NCI-H526 (cell line): ENCODE data around the gene CATSPER3.
A peak's percentile ranks its signal among the peaks of the same experiment; 100 is the strongest.

Experiments
- DNase-seq, 2 experiments: peaks; one replicate each; lab custom pipeline; 2025; lab: John Stamatoyannopoulos, UW

CATSPER3 gene

DNA sequence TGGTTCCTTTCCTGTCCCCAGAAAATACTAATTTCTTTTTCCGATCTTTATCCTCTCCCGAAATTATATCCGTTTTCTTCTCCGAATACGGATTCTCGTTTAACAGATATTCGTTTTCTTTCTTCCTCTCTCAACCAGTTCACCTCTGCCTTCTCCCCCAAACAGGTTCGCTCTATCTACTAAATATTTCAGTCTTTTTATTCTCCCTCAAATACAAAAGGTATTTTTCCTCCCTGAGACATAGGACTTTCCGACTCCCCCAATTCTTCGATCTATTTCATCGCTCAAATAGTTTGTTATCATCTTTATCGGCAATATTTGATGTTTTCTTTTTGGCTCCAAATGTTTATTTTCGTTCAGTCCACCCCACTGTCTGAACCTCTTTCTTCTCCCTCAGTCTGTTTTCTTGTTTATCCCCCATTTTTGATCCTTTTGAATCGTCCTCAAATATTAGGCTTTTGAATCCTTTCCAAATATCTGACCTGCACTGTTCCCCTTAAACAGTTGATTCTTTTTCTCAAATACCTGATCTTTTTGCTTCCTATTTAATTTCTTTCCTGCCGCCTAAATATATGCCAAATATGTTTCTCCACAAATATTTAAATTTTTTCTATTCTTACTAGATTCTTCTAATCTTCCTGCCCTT, 61.9 kb downstream of the CATSPER3 start:
- no peak for DNase-seq

DNA sequence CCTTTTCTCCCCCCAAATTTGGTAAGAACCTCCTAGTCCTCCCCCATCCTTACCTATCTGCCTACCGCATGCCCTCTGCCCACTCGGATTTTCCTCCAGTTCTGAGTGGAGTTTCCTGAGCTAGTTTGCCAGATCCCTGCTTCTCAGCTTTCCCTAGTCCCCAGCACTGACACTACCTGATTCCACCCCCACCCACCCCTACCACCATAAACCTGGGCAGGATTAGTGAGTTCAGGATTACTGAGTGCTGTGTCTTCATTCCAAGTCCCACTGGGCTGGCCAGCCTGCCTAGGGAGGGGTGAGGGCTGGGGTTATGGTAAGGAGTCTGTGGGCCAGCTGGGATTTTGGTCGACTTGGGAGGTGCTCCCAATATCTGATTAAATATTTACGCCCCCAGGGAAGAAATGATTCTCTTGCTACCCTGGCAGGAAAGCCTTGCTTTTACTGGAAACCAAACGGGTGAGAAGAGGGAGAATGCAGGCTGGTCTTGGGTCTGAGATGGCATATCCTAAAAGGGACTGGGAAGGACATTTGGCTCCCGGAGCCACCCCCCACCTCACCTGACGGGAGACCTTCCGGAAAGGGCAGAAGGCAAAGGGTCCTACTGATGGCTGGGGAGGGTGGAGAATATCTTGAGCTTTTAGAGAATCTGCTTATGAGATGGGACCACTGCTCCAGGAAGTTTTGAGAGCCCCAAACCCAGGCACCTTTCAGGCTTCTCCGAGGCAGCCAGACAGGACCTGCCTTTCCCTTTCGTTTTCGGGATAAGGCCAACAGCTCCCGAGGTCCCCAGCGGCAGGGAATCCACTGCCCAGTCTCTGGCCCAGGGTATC, 62.6 kb downstream of the CATSPER3 start:
- no peak for DNase-seq

DNA sequence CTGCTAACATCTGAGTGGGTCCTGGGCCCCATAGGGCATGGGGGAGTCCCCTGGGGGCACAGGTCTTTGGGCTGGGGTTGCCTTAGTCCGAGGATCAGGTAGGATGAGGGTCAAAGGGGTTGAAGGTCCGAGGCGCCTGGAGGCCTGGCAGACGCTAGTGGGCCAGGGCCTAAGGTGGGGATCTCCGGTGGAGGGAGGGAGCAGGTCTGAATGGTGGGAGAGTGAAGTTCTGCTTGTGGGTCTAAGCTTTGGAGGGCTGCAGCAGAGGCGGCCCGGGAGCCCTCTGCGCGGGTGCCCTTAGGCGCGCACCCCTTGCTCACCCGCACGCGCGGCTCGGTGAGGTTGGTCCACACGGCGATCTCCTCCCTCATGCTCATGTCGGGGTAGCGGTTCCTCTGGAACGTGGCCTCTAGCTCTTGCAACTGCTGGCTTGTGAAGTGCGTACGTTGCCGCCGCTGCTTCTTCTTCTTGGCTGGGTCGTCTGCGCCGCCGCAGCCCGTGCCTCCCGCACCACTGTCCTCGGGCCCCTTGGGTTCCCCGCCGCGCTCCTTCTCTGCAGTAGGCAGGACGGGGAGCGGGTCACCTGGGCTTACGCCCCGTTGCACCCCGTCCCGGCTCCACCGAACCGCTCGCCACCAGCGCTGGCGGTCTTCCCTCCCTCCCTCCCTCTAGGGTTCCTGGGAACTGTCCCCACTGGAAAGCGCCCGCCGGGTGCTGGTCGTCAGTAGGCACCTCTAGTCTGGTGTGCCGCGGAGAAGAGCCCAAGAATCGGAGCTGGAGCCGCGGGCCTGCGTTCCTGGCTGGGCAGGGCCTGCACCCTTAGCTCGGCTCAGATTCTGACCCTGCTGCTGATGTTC, 63.5 kb downstream of the CATSPER3 start:
- DNase-seq = no peak

DNA sequence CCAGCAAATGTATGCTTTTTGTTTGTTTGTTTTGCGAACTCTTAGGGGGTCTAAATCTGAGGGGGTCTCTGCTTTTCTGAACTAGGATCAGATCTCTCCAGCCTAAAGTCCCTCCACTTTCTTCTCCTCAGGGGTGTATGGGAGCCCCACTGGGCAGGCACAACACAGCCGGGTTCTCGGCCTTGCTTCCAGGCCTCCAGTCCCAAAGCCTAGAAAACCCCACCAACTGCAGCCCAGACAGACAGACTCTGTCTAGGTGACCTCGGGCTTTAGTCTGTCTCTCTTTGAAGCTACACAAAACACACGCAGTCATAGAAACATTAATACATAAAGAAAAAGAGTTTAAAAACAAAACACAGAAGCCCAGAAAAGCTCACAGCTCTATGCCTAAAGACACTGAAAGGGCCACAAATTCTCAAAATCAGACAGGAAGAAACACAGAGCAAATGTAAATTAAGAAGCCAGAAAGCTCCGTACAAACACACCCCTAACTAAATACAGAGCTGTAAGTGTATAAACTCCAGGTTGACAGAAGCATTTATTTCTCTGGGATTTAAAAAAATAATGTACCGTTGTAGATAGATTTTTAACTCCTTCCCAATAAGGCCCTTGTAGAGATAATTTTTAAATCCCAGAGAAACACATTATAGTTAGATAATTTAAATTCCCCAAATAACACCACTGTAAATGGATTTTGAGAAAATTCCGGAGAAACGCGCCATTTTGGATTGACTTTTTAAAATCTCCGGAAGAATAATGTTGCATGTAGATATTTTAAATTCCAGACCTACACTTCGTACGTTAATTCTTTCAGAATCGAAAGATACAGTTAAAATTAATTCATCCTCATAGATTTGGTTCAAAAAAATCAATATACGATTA, 64.3 kb downstream of the CATSPER3 start:
- DNase-seq = no peak

DNA sequence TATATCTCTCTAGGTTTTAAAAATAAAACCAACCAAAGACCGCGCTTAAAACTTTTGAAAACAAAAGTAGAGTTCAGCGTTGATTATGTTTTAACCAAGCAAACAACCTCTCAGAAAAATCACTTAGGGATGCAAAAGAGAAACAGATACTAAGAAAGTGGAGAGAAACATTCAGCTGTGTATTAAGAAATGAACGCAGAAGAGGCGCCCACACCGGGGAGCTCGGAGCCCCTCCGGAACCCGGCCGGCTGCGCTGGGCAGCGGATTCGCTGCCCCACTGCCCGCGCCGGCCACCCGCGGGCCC, 64.9 kb downstream of the CATSPER3 start:
- DNase-seq = no peak

DNA sequence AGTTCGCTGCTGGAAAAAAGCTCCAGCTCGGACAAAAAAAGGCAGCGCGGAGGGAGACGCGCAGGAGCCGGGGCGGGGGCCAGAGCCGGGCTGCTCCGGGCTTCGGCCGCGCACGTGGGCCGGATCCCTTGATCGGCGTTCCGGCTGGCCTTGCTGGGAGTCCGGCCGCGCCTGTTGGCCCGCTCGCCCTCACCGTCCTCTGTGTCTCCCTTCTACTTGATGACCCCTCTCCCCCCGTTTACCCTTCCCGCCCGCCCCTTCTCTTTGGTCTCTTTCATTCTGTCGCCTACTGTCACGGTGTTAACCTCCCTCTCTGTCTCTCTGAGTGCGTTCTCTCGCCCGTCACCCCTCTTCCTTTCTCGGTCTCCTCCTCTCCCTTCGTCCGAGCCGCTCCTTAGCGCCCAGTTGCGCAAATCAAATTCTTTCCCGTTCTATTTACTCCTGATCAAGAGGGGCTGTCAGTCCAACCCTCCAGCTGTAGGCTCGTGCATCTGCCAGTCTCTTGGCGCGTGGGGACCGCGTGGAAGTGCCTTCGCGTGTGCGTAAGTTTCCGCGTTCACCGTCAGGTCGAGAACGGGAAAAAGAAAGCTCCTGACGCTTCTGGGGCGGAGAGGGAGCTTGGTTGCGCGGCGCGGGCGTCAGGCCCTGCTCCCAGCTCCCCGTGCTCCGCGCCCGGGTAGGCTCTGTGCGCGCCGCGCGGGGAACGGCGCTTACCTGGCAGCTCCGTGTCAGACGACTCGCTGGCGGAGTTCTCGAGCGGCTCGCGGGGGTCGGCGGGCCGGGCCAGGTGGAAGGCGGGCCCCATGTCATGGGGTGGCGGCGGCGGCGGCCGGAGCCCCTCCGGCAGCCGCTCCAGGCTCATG, 65.5 kb downstream of the CATSPER3 start:
- peak; percentile 15 to 64 for DNase-seq

DNA sequence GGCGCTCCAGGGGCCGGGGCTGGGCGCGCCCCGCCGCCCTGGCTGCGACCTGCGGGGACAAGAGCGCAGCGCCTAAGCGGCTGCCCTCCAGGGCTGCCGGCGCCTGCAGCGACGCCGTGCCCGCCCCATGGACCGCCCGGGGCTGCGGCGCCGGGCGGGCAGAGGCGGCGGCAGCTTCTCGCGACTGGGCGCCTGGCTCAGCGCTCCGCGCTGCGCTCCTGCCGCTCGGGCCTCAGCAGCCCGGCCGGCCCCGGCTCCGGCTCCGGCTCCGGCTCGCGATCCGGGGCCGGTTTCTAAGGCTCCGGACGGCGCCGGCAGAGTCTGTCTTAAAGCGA, 66.2 kb downstream of the CATSPER3 start, which contains the start of gene PITX1:
TSS of gene PITX1 (minus strand) at position 328 of the 335 bp plus-strand sequence. CDS start 347 bp downstream, outside the sequence.
- peak in 1 of 2 experiments; percentile 46 for DNase-seq

DNA sequence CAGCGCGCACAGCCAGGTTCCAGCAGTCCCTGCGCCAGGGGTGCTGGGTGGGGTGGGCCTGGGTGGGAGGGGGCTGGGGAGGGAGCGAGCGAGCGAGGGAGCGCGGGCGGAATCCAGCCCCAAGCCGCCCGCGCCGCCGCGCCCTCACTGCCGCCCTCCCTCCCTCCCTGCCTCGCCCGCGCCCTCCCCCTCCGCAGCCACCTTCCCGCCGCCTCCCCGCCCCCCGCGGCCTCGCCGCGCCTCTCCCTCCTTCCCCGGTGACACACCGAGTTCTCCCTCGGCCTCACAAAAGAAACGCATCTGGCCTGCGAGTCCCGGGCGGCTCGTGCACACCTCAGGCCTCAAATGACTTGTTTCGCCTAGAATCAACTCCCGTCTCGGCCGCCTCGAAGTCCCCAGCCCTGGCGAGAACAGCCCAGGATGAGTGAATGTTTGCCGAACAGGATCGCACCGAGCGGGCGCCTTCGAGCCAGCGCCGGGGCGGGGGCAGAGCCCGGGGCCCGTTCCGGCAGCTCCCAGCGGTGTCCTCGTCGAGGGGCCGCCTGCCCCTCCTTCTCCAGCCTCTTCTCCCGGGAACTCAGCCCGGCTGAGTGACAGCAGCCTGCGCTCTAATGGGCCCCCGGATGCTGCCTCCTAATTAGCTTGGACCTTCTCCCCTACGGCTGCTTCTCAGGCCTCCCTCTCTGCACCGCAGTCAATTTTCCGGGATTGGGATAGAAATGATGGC, 66.7 kb downstream of the CATSPER3 start:
- DNase-seq = peak; percentile 16 to 84

DNA sequence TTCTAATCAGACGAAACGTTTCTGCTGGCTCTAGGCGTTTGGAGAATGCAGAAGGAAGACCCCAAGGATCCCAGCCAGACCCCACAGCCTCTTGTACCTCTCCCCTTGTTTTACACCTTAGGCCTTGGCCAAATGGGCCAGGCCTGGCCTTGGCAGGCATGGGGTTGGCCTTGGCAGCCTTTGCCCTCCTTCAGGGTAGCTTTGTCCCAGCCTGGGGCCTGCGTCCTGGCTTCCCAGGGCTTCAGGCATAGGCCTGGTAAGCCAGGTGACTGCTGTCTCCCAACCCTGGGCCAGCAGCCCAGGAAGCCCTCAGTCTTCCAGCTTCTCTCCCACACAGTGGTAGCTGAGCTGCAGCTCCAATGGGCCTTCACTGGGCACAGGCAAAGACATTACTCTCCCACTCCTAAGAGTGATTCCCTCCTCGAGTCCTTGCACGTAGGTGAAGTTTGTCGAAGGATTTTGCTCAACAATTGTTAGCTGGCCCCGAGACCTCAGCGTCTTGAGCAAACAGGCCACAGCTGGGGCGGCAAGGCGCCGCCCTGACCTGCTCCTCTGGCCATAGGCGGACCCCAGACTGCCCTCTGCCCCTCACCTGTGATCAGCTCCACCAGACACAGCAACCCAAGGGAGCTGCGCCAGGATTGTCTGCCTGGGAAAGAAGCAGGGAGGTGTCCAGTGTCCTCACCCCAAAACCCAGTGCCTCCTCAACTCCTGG, 67.4 kb downstream of the CATSPER3 start:
- peak in 1 of 2 experiments; percentile 32 for DNase-seq

DNA sequence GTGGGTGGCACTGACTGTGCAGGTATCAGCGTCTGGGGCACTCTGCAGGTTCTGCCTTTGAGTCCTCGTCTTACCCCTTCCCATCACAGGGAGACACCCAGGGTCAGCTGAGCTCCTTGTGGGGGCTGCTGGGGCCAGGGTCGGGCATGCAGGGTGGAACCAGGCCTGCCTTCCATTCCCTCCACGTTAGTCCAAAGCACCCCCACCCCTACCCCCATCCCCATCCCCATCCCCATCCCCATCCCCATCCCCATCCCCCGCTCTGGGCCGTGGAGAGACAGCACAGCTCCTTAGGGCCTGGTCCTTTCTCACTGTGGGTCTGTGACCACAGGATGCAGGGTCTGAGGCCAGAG, 67.9 kb downstream of the CATSPER3 start:
- DNase-seq = no peak

DNA sequence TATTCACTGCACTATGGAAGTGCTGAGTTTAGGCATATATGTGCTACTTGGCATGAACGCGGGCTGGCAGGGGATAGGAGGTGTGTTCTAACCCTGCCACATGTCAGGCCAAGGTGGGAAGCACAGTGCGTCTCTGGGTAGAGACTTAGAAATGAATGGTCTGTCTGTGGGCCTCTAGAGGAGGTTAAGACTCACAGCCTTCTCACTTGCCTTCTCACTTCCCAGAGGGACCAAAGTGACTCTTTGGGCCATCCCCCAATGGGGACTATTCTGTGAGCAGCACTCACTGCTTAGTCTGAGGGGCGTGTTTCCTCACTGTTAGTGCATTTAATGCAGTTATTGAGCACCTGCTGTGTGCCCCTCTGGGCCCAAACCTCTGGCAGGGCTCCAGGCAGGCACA, 68.7 kb downstream of the CATSPER3 start:
- no peak for DNase-seq

DNA sequence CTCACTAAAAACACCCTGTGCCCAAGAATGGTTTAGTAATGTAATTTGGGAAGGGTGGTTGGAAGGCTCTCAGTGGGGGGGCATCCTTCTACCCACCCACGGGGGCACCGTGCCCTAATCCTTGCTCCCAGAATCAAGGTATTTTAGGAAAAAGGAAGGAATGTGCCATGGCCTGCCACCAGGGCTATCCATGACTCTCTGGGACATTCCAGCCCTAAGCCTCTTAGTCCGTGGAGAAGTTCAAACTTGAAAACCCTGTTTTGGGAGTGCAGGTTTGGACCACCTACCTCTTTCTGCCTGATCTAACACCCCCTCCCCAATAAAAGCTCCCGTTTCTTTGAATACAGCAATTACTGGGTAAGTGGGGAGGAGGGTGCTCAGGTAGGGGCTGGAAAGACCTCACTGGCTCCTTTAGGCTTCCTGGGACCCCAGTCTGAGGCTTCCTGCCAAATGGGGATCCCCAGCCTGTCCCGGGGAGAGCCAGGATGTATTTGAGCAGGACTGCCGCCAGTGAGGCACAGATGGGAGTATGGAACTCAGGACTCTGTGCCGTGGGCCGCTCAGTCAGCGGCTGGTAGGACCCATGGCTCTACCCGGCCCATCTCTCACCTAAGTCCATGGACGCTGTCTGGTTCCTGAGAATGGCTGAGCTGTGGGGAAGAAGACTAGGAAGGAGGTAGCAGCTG, 70.0 kb downstream of the CATSPER3 start:
- no peak for DNase-seq

DNA sequence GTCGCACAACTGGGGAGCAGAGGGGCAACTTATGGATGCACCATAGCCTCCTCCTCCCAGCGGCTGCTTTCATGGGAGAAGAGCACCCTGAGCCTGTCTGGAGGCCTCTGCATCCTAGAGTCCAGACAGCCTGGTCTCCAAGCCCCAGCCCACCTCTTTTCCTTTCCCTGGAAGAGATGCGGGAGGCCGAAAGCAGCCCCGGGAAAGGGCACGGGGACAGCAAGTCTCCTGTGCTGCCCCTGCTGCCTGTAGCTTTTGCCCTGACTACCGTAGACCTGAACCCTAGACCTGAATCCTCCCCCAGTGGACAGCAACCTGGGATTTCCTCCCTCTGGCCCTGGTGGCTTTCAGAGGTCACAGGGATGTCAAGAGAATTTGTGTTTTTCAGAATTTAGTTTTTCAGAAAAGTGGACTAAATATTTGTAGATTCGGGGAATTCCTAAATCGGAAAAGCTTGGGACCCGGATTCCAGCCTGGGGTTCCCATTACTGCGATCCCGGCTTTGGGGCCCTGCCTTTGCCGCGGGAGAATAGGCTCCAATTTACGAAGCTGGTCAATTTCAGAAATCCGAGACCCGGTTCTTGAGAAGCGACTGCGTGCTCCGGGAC, 70.6 kb downstream of the CATSPER3 start:
- no peak for DNase-seq

DNA sequence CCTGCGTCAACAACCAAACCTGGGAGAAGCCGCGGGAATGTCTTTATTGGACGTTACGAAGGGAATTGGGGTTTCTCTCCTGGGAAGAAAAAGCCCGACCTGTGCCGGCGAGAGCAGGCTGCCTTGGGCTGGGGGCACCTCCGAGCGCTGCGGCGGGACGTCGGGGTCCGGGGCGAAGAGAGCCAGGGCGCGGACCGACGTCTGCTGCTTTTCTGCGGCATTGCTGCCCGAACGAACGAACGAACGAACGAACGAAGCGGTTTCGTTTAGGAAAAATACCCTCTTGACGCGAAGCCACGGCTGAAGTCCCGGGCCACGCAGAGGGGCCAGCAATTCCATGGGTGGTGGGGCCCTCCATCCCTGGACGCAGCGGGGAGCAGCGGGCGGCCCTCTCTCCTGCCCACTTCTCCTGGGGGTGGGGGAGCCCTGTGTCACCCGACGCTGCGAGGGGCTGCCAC, 71.1 kb downstream of the CATSPER3 start:
- DNase-seq = no peak

DNA sequence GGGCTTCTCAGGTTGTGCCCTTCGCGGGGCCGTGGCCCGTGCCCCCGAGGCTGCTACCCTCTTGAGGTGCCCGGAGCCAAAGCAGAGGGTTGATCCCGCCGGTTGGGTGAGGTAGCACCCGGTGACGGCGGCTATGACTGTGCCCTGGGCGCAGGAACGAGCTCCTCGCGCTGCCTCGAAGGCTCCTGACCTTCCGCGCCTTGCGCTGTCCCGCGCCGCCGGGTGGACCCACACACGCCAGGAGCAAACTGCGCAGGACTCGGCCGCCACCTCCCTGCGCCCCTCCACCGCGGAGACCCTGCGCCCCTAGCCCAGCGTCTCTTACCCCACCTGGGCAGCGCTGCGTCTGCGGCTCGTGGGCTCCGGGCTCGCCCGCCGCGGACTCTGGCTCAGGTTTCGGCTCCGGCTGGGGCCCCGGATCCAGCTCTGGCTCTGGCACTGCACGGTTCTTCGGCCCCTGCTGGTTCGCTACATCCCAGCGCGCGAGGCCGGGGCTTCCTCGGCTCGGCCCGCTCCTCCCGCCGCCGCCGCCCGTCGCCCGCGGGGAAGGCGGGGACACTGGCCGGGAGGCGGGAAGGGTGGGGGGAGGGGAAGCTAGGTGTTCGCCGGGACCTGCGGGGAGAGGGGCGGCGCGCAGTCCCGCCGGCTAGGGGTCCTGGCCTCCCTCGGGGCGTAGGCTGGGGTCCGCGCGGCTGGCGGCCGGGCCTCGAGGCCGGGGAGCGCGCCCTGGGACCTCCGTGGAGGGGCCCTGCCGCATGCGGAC, 71.7 kb downstream of the CATSPER3 start:
- DNase-seq = peak; percentile 2 to 60

DNA sequence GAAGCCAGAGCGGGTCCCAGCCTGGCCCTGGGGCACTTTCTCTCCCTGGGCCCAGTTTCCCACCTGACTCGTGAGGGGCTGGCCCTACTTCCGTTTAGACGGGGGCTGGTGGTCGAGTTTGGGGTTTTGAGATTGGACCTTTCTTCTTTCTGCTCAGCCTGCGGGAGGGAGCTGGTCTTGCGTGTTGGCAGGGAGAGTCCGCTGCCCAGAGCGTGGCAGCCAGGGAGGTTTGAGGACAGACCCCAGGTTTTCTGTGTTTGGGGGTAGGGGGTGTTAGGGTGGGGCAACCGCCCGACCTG, 72.3 kb downstream of the CATSPER3 start:
- no peak for DNase-seq

DNA sequence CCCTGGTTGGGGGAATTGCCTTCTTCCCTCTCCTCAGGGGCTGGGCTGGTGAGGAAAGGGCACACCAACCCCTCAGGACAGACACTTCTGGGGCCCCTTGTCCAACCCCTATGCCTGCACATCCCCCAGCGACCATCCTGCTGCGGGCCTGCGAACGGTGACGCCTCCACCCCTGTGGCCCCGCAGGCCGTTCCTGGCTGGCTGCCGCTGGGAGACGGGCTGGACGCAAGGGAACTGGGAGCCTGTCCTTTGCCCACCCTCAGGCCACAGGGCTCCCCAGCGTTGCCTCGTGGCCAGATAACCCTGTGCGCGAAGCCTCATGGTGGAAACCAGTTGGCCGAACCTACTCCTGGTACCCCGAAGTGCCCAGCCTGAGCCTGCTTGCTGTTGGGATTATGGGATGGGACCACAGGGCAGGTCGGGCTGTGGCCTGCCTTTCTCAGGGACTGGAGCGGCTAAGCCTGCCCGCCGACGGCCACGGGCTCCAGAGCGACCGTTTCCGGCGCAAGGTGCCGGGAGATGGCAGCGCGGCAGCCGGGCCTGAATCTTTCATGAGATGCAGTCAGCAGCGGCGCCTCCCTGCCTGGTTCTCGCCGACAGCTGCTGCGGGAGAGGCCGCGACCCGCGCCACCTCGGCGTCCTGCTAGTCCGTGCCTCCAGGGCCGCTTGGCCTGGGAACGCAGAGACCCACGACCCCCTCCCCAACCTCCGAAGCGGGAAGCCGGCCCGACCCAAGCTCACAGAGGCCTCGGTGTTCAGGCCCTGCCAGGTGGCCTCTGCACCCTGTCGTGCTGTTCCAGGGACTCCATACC, 72.8 kb downstream of the CATSPER3 start:
- no peak for DNase-seq
